ENCODE results near the gene TCEAL1. TPM values are rescaled to one million over a fixed set of nuclear protein-coding genes. Genes with fewer than 3 reads are reported as not detected.
"Not testable (repeated sequence)": the region's sequence is repeated elsewhere in the genome, so short reads cannot be mapped to it uniquely, and the experiment has no call there.

TCEAL1 gene
- total RNA-seq, 2 donors from 2014 or later = 14.8 to 28.0 TPM

- intact Hi-C loops (cut with DNase I) = no loop called here
- ATAC-seq = no peak
- WGBS, 2 donors = 62 to 66% methylated on average over 2 of the region's 2 CpGs
Measured at GRCh38 chrX:103635436-103635835, 6.7 kb downstream of the TCEAL1 start.

GRCh38 chrX:103637604-103638338 lies 9.0 kb downstream of the TCEAL1 start:
- no peak for ATAC-seq
- H3K4me3 ChIP-seq = no peak overlapping the region
- H3K4me1 ChIP-seq = no peaks in the 10 kb centered on the region
- H3K27ac ChIP-seq = no peak overlapping the region
- no peaks in the 10 kb centered on the region for H3K27me3 ChIP-seq
- no peaks in the 10 kb centered on the region for H3K9me3 ChIP-seq
- TF ChIP-seq POLR2A (IDR thresholded peaks at IDR 0.05) (no peak), CTCF (IDR thresholded peaks at IDR 0.05) (no peak)
- intact Hi-C loops (cut with DNase I) = no loop called here
- H3K36me3 ChIP-seq (replicated peaks in 1 of 2; ENCODE audit: insufficient read depth in 1 of 2, low read depth in 2 of 2) = no peaks in the 10 kb centered on the region
- no peak for DNase-seq
- 80 to 86% methylated on average over 2 of the region's 2 CpGs for WGBS, 2 donors

More at GRCh38 chrX:103635436-103635835, 6.7 kb downstream of the TCEAL1 start:
- Histone ChIP-seq H3K27me3 (no peaks in the 10 kb centered on the region), H3K9me3 (no peaks in the 10 kb centered on the region), H3K27ac (no peak overlapping the region), H3K36me3 (replicated peaks in 1 of 2; ENCODE audit: insufficient read depth in 1 of 2, low read depth in 2 of 2) (no peaks in the 10 kb centered on the region), H3K4me1 (no peaks in the 10 kb centered on the region), H3K4me3 (no peak overlapping the region)
- DNase-seq = no peak
- no peak for TF ChIP-seq CTCF (IDR thresholded peaks at IDR 0.05)

GRCh38 chrX:103638479-103639346 lies 9.9 kb downstream of the TCEAL1 start:
- H3K4me3 ChIP-seq; H3K36me3 ChIP-seq (replicated peaks in 1 of 2; ENCODE audit: insufficient read depth in 1 of 2, low read depth in 2 of 2); H3K9me3 ChIP-seq; intact Hi-C loops (cut with DNase I); H3K27ac ChIP-seq; H3K27me3 ChIP-seq; H3K4me1 ChIP-seq; DNase-seq: not testable (repeated sequence)
- ATAC-seq = peak; percentile 38
- WGBS, 2 donors = 37 to 61% methylated on average over 3 to 4 of the region's 6 CpGs

GRCh38 chrX:103640401-103641155 lies 11.8 kb downstream of the TCEAL1 start:
- Histone ChIP-seq H3K27me3 (no peaks in the 10 kb centered on the region), H3K27ac (no peak overlapping the region), H3K9me3 (no peaks in the 10 kb centered on the region), H3K4me1 (no peaks in the 10 kb centered on the region), H3K4me3 (no peak overlapping the region), H3K36me3 (replicated peaks in 1 of 2; ENCODE audit: insufficient read depth in 1 of 2, low read depth in 2 of 2) (no peaks in the 10 kb centered on the region)
- 83 to 86% methylated on average over 4 of the region's 4 CpGs for WGBS, 2 donors
- TF ChIP-seq POLR2A (IDR thresholded peaks at IDR 0.05) = no peak
- no peak for TF ChIP-seq CTCF (IDR thresholded peaks at IDR 0.05)
- ATAC-seq = no peak
- DNase-seq = no peak
- intact Hi-C loops (cut with DNase I) = no loop called here

- no peaks in the 10 kb centered on the region for H3K4me1 ChIP-seq
- intact Hi-C loops (cut with DNase I) = no loop called here
- no peaks in the 10 kb centered on the region for H3K36me3 ChIP-seq (replicated peaks in 1 of 2; ENCODE audit: insufficient read depth in 1 of 2, low read depth in 2 of 2)
Measured at GRCh38 chrX:103644125-103644524, 15.3 kb downstream of the TCEAL1 start.

More at GRCh38 chrX:103644125-103644524, 15.3 kb downstream of the TCEAL1 start:
- no peak for ATAC-seq
- Histone ChIP-seq H3K4me3 (no peak overlapping the region), H3K27ac (no peak overlapping the region), H3K27me3 (no peaks in the 10 kb centered on the region), H3K9me3 (no peaks in the 10 kb centered on the region)
- TF ChIP-seq CTCF (IDR thresholded peaks at IDR 0.05) = no peak
- no peak for TF ChIP-seq POLR2A (IDR thresholded peaks at IDR 0.05)
- no peak for DNase-seq
- 92 to 93% methylated on average over 1 of the region's 1 CpG for WGBS, 2 donors

All from body of pancreas (tissue), 4 donors.